ENCODE measurements around the gene PTK7.

GRCh38 chr6:43062818-43063217, 13.3 kb upstream of the PTK7 start:
- TF ChIP-seq, protein P1, sequence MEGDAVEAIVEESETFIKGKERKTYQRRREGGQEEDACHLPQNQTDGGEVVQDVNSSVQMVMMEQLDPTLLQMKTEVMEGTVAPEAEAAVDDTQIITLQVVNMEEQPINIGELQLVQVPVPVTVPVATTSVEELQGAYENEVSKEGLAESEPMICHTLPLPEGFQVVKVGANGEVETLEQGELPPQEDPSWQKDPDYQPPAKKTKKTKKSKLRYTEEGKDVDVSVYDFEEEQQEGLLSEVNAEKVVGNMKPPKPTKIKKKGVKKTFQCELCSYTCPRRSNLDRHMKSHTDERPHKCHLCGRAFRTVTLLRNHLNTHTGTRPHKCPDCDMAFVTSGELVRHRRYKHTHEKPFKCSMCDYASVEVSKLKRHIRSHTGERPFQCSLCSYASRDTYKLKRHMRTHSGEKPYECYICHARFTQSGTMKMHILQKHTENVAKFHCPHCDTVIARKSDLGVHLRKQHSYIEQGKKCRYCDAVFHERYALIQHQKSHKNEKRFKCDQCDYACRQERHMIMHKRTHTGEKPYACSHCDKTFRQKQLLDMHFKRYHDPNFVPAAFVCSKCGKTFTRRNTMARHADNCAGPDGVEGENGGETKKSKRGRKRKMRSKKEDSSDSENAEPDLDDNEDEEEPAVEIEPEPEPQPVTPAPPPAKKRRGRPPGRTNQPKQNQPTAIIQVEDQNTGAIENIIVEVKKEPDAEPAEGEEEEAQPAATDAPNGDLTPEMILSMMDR (IDR thresholded peaks at IDR 0.05; ENCODE audit: poor library complexity) = no peak
- TF ChIP-seq EZH2 (IDR thresholded peaks at IDR 0.05; ENCODE audit: borderline replicate concordance) (no peak), EZH2phosphoT487 (IDR thresholded peaks at IDR 0.05; ENCODE audit: low read depth, severe bottlenecking, unreplicated experiment) (no peak)

Data from hepatocyte (in vitro differentiated cells).